ENCODE data around the gene WIPI1.

- TF ChIP-seq CTCF (IDR thresholded peaks at IDR 0.05; ENCODE audit: low read depth, low read length, poor library complexity, severe bottlenecking) = no peak
- no peak for TF ChIP-seq EZH2phosphoT487 (IDR thresholded peaks at IDR 0.05; ENCODE audit: borderline replicate concordance, low read length)
Observed at GRCh38 chr17:68456339-68457167, 743 bp downstream of the WIPI1 start.

Data from DOHH2 (cell line).